Progenitor cell of endocrine pancreas (in vitro differentiated cells): ENCODE measurements around the gene FKRP. TPM values are rescaled to one million over a fixed set of nuclear protein-coding genes. Genes with fewer than 3 reads are reported as not detected.

Experiments
- DNase-seq: peaks from one replicate; pipeline ENCODE4 v3.0.0; 2021; ENCODE audit warnings: low spot score; ENCODE audit not compliant: unreplicated experiment
- H3K27ac Mint-ChIP-seq: 2 replicates; pipeline ENCODE4 v1.8.0; 2021; ENCODE audit warnings: mild to moderate bottlenecking, moderate library complexity, mixed read lengths
- H3K27me3 Mint-ChIP-seq: 2 replicates; pipeline ENCODE4 v1.8.0; 2021; ENCODE audit warnings: mixed read lengths
- H3K36me3 Mint-ChIP-seq: 2 replicates; pipeline ENCODE4 v1.8.0; 2022; ENCODE audit warnings: mixed read lengths; ENCODE audit not compliant: insufficient read depth
- H3K4me1 Mint-ChIP-seq: 2 replicates; pipeline ENCODE4 v1.8.0; 2021; ENCODE audit warnings: low read depth, mixed read lengths
- H3K4me3 Mint-ChIP-seq: 2 replicates; pipeline ENCODE4 v1.8.0; 2021; ENCODE audit warnings: low read depth, mild to moderate bottlenecking, moderate library complexity, mixed read lengths
- H3K9me3 Mint-ChIP-seq: 2 replicates; pipeline ENCODE4 v1.8.0; 2021; ENCODE audit warnings: low read depth, mixed read lengths
- CTCF ChIP-seq: fragments of 200-600 bp; sonication (generic); IDR thresholded peaks from one replicate; pipeline ENCODE4 v1.5.0; 2021; ENCODE audit warnings: antibody characterized with exemption, mild to moderate bottlenecking; ENCODE audit not compliant: unreplicated experiment
- total RNA-seq: library from RNA; stranded (reverse); gene quantifications from 2 replicates; pipeline ENCODE4 v1.2.1, GENCODE V29; 2021

Gene FKRP
- total RNA-seq, 1 donor from 2014 or later, result 44.1 TPM

GRCh38 chr19:46746281-46747057 is 612 bp downstream of the FKRP start, which contains the start of gene STRN4:
Gene STRN4 (minus strand): TSS chr19:46746450. CDS start chr19:46746430, 20 bp downstream.
- Mint-ChIP-seq H3K4me1 (peaks cover 14% of the 10 kb centered on the region), H3K27me3 (no peaks in the 10 kb centered on the region), H3K9me3 (no peaks in the 10 kb centered on the region), H3K4me3 (peak within 1 kb of the TSS; percentile 97), H3K27ac (peak within 1 kb of the TSS; percentile 96), H3K36me3 (peaks cover 7% of the 10 kb centered on the region)
- peak; percentile 37 for DNase-seq
- no peak for TF ChIP-seq CTCF

- TF ChIP-seq CTCF, result peak; percentile 67
- H3K4me3 Mint-ChIP-seq, result peak overlapping the region; percentile 62
- H3K36me3 Mint-ChIP-seq, result peaks cover 11% of the 10 kb centered on the region
- H3K27ac Mint-ChIP-seq, result no peak overlapping the region
- H3K4me1 Mint-ChIP-seq, result peaks cover 14% of the 10 kb centered on the region
- H3K27me3 Mint-ChIP-seq, result no peaks in the 10 kb centered on the region
- H3K9me3 Mint-ChIP-seq, result no peaks in the 10 kb centered on the region
- peak; percentile 35 for DNase-seq
Measured at GRCh38 chr19:46748325-46749109, 2.7 kb downstream of the FKRP start.

DNA sequence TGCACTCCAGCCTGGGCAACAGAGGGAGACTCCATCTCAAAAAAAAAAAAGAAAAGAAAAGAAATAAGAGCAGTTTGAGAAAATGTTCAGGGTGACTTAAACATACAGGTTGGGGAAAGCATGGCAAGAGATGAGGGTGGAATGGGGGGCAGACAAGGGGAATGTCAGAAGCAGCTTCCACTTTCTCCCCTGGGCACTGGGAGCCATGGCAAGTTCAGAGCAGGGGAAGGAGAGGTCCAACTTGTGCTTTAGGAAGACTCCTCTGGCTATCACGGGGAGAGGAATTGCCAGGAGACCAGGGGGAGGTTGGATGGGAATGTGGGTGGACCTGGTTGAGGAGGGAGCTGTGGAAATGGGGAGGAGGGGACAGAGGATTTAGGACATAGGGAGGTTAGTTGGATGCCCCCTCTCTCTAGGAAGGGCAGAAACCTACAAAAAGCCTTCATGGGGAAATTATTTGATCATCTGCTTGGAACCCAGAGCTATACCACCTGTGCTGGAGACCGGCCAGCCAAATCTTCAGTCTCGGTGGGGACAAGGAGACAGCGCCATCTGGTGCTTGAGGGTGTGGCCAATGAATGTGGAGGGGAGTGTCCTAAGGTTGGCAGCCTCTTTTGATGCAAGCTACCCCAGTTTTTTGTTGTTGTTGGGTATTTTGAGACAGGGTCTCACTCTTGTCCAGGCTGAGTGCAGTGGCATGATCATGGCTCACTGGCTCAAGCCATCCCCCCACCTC is 7.7 kb downstream of the FKRP start:
- no peak for DNase-seq
- TF ChIP-seq CTCF, result peak; percentile 46
- H3K4me3 Mint-ChIP-seq, result no peak overlapping the region
- no peaks in the 10 kb centered on the region for H3K4me1 Mint-ChIP-seq
- no peaks in the 10 kb centered on the region for H3K27me3 Mint-ChIP-seq
- H3K27ac Mint-ChIP-seq, result no peak overlapping the region
- no peaks in the 10 kb centered on the region for H3K9me3 Mint-ChIP-seq
- H3K36me3 Mint-ChIP-seq, result peaks cover 15% of the 10 kb centered on the region

- Mint-ChIP-seq H3K9me3 (no peaks in the 10 kb centered on the region), H3K36me3 (peaks cover 11% of the 10 kb centered on the region), H3K4me3 (no peak overlapping the region), H3K27me3 (no peaks in the 10 kb centered on the region), H3K27ac (no peak overlapping the region), H3K4me1 (no peaks in the 10 kb centered on the region)
- no peak for DNase-seq
- no peak for TF ChIP-seq CTCF
Measured at GRCh38 chr19:46755077-46755852, 9.4 kb downstream of the FKRP start.
